ENCODE data around the gene SCEL. TPM values are rescaled to one million over a fixed set of nuclear protein-coding genes. Genes with fewer than 3 reads are reported as not detected.

The SCEL gene
- total RNA-seq, 2 donors from 2014 or later = not detected

DNA sequence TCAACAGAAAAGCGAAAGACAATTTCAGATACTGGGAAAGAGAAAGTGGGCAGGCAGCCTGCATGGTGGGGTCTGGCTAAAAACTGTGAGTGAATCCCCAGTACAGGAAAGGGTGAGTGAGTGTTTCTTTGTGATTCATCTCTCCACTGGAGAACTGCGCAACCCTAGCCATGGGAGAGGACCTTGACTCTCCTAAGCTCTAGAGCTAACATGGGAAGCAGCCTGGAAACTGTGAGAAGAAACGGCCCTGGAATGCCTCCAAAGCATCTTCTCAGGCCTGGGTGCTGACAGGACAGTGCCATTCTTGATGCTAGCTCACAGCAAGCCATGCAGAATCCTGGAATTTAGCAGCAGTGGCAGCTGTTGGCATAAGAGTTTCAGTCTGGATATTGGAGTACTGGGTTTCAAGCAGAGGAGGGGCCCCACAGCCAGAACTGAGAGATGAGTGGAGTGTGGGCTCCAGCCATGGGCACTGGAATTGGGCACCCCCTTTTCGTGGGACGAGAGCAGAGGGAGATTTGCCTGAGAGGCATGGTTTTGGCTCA, 143.3 kb downstream of the SCEL start:
- Mint-ChIP-seq H3K27ac (peak overlapping the region in 1 of 2 donors; percentile 3), H3K36me3 (no peaks in the 10 kb centered on the region), H3K9me3 (peaks cover 4 to 6% of the 10 kb centered on the region in 2 donors)
- no peak for ATAC-seq
- no peak for DNase-seq (ENCODE audit: low spot score in 2 of 2)

GRCh38 chr13:77687799-77688198, 152.3 kb downstream of the SCEL start:
- H3K27ac Mint-ChIP-seq = no peak overlapping the region
- no peak for ATAC-seq
- peaks cover 5 to 8% of the 10 kb centered on the region in 2 donors for H3K9me3 Mint-ChIP-seq
- peaks cover 0 to 11% of the 10 kb centered on the region in 2 donors for H3K36me3 Mint-ChIP-seq
- DNase-seq (ENCODE audit: low spot score in 2 of 2) = no peak

DNA sequence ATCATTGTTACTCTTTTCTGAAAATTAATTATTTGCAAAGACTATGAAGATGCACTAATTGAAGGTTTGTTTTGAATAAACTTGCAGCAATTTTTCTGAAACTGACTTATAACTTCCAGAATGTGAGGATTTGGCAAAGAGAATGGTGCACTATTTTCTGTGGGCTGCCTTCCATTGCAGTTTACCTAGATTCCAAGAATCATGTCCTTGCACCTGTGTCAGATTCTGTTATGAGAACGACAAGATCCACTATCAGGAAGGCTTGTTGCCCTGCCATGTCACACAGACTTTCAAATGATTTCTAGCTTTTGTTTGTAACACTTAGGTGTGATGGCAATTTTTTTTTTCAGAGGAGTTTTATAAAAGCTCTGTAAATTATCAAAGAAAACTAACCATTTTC, 156.4 kb downstream of the SCEL start:
- H3K27ac Mint-ChIP-seq = no peak overlapping the region
- peaks cover 0 to under 1% of the 10 kb centered on the region in 2 donors for H3K9me3 Mint-ChIP-seq
- no peak for ATAC-seq
- no peaks in the 10 kb centered on the region for H3K36me3 Mint-ChIP-seq
- no peak for DNase-seq (ENCODE audit: low spot score in 2 of 2)

- H3K36me3 Mint-ChIP-seq = no peaks in the 10 kb centered on the region
- ATAC-seq (no peak), DNase-seq (ENCODE audit: low spot score in 2 of 2) (no peak)
- H3K27ac Mint-ChIP-seq = no peak overlapping the region
- no peaks in the 10 kb centered on the region for H3K9me3 Mint-ChIP-seq
Measured at GRCh38 chr13:77692746-77693448, 157.4 kb downstream of the SCEL start.

GRCh38 chr13:77693449-77693940, 158.0 kb downstream of the SCEL start:
- Mint-ChIP-seq H3K36me3 (peaks cover under 1% of the 10 kb centered on the region in 2 donors), H3K27ac (no peak overlapping the region), H3K9me3 (no peaks in the 10 kb centered on the region)
- DNase-seq (ENCODE audit: low spot score in 2 of 2) (no peak), ATAC-seq (no peak)

Other genes with a start within 250 kb of the SCEL start
- gene MYCBP2, start 208.6 kb upstream of the SCEL start, total RNA-seq = 100 to 1,000 TPM in 1 of 2 donors, 10 to 100 TPM in 1; 80.1 to 105 TPM
- 10 to 100 TPM; 12.1 to 41.2 TPM for gene SLAIN1, start 162.0 kb downstream of the SCEL start, total RNA-seq